AG04449 (cell line): Measurements from ENCODE around the gene HOMER3.

Experiments
- CTCF ChIA-PET: fragments of 350-600 bp; formaldehyde crosslinking; extraction: SDS; loops from one replicate; lab custom pipeline; 2021; ENCODE audit warnings: antibody characterized with exemption; lab: Yijun Ruan, JAX
- POLR2A ChIA-PET: fragments of 400-600, 350-600 bp; formaldehyde crosslinking; extraction: SDS; loops from one replicate; lab custom pipeline; 2020; ENCODE audit warnings: antibody characterized with exemption, inconsistent platforms; lab: Yijun Ruan, JAX
- DNase-seq: peaks from one replicate; pipeline ENCODE4 v3.0.0-alpha.2; 2010; ENCODE audit warnings: low read depth, low spot score
- H3K4me3 ChIP-seq: 2 replicates; pipeline ENCODE4 v1.5.1; 2011; ENCODE audit warnings: low read depth, mild to moderate bottlenecking, control low read depth, low read length
- TF ChIP-seq, protein P1 (sequence below): IDR thresholded peaks from one replicate; pipeline ENCODE4 v1.5.1; 2011; ENCODE audit warnings: mild to moderate bottlenecking, moderate library complexity, low read length, control low read depth, inconsistent platforms; ENCODE audit not compliant: insufficient read depth; ENCODE audit errors: missing control alignments

Gene HOMER3

DNA sequence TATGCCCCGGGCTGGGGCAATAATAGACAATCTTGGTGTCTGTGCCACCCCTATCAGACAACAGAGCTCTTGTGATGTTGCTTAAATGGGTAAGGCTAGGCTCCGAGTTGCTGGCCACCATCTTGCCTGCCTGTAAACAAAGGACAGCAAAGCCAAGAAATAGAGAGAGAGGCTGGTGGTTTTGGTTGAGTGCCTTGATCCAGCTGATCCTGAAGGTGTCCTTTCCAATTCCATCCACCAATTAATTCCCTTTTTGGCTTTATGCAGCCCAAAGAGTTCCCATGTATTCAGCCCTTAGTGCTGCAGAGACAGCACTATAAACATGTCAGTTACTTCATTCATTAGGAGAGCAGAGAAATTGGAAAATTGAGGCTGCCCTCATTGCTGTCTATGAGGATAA is 41.7 kb upstream of the HOMER3 start:
- no peak overlapping the region for H3K4me3 ChIP-seq
- ChIA-PET CTCF (interaction anchor here (0.8 to 1.5 kb wide), 2 partner anchors 10 to 116 kb away, joined by 4 read pairs; no protein-coding TSS in a partner anchor), POLR2A (interaction anchor here (0.6 kb wide), 1 partner anchor 26 kb away, joined by 3 read pairs; no protein-coding TSS in a partner anchor)
- no peak for DNase-seq
- TF ChIP-seq, protein P1, sequence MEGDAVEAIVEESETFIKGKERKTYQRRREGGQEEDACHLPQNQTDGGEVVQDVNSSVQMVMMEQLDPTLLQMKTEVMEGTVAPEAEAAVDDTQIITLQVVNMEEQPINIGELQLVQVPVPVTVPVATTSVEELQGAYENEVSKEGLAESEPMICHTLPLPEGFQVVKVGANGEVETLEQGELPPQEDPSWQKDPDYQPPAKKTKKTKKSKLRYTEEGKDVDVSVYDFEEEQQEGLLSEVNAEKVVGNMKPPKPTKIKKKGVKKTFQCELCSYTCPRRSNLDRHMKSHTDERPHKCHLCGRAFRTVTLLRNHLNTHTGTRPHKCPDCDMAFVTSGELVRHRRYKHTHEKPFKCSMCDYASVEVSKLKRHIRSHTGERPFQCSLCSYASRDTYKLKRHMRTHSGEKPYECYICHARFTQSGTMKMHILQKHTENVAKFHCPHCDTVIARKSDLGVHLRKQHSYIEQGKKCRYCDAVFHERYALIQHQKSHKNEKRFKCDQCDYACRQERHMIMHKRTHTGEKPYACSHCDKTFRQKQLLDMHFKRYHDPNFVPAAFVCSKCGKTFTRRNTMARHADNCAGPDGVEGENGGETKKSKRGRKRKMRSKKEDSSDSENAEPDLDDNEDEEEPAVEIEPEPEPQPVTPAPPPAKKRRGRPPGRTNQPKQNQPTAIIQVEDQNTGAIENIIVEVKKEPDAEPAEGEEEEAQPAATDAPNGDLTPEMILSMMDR, result no peak

DNA sequence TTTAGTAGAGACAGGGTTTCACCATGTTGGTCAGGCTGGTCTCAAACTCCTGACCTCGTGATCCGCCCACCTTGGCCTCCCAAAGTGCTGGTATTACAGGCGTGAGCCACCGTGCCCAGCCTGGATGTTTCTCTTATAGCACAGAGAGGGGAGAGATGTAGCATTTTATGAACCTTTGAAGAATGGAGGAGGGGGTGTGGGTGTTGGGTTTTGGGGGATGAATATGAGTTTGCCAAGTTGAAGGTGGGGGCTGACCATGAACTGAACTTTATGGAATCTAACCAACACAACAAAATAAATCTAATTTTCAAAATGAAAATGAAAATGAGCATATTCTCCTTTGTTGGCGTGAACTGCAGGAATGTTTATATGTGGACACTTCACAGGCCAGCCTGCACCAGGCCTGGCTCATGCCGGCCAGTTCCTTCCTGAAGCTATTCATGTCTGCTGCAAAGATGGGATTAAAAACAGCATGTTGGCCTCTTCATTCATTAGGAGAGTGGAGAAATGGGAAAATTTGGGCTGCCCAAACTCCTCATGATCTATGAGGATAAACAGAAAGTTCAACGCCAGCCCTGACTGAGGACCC is 39.5 kb upstream of the HOMER3 start:
- H3K4me3 ChIP-seq, result no peak overlapping the region
- no peak for DNase-seq
- CTCF ChIA-PET, result interaction anchor here (1.0 kb wide), 1 partner anchor 41 kb away, joined by 3 read pairs; no protein-coding TSS in a partner anchor
- TF ChIP-seq, protein P1, result no peak
- POLR2A ChIA-PET, result no interaction called here

DNA sequence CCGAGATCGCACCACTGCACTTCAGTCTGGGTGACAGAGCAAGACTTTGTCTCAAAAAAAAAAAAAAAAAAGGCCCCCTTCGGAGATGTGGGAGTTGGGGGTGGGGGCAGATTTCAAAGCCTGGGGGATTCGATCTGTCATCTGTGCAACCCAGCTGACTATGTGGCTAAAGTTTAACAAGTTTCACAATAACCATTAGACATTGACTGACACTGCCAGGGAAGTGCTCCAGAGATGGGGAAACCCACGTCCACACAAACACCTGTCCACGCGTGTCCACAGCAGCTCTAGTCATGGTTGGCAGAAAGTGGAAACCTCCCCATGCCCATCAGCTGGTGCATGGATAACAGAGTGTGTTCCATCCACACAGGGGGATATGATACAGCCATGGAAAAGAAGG is 37.6 kb upstream of the HOMER3 start:
- ChIA-PET POLR2A (no interaction called here), CTCF (interaction anchor here (0.6 kb wide), 1 partner anchor 10 kb away, joined by 3 read pairs; no protein-coding TSS in a partner anchor)
- no peak for DNase-seq
- no peak overlapping the region for H3K4me3 ChIP-seq
- TF ChIP-seq, protein P1, result no peak

DNA sequence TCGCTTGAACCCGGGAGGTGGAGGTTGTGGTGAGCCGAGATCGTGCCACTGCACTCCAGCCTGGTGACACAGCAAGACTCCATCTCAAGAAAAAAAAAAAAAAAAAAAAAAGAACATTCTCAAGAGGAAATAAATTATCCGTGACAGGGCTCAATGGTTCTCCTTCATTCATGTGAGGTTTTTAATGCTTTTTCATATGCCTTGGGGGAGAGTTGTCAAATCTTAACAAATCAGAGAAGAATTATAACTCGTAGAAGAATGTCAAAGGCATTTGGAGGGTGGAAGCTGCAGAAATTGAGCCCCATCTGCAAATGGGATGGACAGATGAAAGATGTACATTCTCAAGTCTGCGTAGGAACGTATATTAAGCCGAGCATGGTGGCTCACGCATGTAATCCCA is 34.9 kb upstream of the HOMER3 start:
- H3K4me3 ChIP-seq, result no peak overlapping the region
- TF ChIP-seq, protein P1, result no peak
- POLR2A ChIA-PET, result no interaction called here
- no peak for DNase-seq
- CTCF ChIA-PET, result no interaction called here

DNA sequence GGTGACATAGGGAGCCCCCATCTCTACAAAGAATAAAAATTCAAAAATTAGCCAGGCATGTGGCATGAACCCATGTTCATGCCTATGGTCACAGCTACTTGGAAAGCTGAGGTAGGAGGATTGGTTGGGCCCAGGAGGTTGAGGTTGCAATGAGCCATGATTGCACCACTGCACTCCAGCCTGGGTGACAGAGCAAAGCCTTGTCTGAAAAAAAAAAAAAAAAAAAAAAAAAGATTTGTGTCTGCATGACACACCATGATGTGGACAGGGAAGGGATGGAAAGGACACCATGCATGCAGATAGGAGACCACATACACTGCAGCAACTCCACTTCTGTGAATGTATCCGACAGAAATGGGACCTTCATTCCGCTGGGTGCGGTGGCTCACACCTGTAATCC is 34.0 kb upstream of the HOMER3 start:
- no peak overlapping the region for H3K4me3 ChIP-seq
- no peak for DNase-seq
- ChIA-PET CTCF (interaction anchor here (1.2 kb wide), 1 partner anchor 12 kb away, joined by 3 read pairs; no protein-coding TSS in a partner anchor), POLR2A (no interaction called here)
- TF ChIP-seq, protein P1, result no peak

DNA sequence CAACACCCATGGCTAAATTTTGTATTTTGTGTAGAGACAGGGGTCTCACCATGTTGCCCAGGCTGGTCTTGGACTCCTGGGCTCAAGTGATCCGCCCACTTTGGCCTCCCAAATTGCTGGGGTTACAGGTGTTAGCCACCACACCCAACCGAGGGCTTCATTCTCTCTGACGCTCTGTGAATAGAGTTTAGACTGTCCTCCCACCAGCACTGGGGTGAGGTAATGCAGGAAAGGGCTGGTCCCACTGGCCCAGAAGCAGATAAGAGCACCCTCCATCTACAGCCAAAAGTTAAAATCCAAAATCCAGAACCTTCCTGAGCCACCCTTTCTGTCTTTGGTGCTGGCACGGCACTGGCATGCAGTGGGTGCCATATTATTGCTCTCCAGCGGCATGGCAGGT is 31.8 kb upstream of the HOMER3 start:
- DNase-seq, result no peak
- POLR2A ChIA-PET, result no interaction called here
- no peak overlapping the region for H3K4me3 ChIP-seq
- TF ChIP-seq, protein P1, result no peak
- CTCF ChIA-PET, result interaction anchor here (1.0 to 2.1 kb wide), 5 partner anchors 10 to 126 kb away, joined by 3 to 11 read pairs (median 4); no protein-coding TSS in a partner anchor
